Astrocyte of the cerebellum (primary cell): ENCODE results near the gene MTMR1.

Experiments used
- DNase-seq: peaks from one replicate; pipeline ENCODE4 v3.0.0-alpha.2; 2011; ENCODE audit warnings: low read depth
- H3K4me3 ChIP-seq: 2 replicates; pipeline ENCODE4 v1.5.1; 2011; ENCODE audit warnings: mild to moderate bottlenecking, low read depth, low read length, moderate library complexity
- in situ Hi-C: cut with HindIII; loops from 2 replicates; pipeline ENCODE4 v1.10.0; 2017; ENCODE audit warnings: low sequenced_read_pairs
- TF ChIP-seq, protein P1 (sequence below): IDR thresholded peaks from 2 replicates; pipeline ENCODE4 v1.5.1; 2012; ENCODE audit warnings: low read length, low read depth, moderate library complexity, mild to moderate bottlenecking; ENCODE audit errors: missing control alignments

Gene MTMR1

DNA sequence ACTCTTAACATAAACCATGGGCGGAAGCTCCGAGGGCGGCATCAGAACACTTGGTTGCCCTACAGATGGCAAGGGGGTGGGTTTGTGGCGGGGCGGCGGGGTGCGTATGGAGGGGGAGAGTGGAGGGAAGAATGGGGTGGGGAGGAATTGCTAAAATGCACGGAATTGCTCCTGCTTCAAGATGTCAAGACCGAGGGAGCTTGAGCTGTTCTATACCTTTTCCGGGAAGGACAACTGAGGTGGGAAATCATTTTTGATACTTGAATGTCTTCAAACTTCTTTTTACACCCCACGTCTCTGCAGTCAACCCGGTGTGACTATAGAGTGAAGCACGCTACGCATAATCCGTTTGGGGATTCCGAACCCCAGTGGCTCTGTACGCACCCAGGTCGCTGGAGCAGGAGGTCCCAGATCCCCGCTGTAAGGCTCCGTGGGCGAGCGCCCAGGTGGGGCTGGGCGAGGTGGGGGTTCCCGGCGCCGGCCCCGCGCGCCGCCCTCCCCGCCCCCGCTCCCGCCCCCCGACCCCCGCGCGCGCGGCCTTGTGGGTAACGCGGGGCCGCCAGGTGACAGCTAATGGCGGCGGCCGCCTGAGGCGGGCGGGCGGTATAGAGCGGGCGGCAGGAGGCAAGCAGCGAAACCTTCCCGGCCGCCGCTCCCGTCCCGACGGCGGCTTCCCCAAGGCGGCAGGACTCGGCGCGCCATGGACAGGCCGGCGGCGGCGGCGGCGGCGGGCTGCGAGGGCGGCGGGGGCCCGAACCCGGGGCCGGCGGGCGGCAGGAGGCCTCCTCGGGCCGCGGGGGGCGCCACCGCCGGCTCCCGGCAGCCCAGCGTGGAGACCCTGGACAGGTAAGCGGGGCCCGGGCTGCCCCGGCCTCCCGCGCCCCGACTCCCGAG, at the start of gene MTMR1:
MTMR1 (plus strand) TSS at position 566 of the 894 bp plus-strand sequence; CDS start at position 701, 135 bp downstream.
- peak within 1 kb of the TSS; percentile 50 for H3K4me3 ChIP-seq
- in situ Hi-C loops: no loop called here
- TF ChIP-seq, protein P1, sequence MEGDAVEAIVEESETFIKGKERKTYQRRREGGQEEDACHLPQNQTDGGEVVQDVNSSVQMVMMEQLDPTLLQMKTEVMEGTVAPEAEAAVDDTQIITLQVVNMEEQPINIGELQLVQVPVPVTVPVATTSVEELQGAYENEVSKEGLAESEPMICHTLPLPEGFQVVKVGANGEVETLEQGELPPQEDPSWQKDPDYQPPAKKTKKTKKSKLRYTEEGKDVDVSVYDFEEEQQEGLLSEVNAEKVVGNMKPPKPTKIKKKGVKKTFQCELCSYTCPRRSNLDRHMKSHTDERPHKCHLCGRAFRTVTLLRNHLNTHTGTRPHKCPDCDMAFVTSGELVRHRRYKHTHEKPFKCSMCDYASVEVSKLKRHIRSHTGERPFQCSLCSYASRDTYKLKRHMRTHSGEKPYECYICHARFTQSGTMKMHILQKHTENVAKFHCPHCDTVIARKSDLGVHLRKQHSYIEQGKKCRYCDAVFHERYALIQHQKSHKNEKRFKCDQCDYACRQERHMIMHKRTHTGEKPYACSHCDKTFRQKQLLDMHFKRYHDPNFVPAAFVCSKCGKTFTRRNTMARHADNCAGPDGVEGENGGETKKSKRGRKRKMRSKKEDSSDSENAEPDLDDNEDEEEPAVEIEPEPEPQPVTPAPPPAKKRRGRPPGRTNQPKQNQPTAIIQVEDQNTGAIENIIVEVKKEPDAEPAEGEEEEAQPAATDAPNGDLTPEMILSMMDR: no peak
- no peak for DNase-seq

DNA sequence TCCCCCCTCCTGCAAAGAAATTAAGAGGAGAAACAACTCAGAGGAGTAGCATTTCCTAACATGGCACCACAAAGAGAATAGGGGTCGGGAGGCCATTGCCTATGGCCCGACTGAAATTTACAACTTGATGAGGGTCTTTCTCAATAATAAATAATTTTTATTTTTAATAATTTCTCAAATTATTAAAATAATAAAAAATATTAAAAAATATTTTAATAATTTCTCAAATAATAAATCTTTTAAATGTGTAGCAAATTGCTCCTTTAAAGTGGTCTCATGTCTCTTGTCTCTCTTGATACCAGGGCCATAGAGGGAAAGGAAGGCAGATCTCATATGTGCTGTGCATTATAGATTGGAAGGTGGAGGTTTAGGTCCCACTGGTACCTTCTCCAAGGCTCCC, 49.2 kb upstream of the MTMR1 start:
- TF ChIP-seq, protein P1: no peak

DNA sequence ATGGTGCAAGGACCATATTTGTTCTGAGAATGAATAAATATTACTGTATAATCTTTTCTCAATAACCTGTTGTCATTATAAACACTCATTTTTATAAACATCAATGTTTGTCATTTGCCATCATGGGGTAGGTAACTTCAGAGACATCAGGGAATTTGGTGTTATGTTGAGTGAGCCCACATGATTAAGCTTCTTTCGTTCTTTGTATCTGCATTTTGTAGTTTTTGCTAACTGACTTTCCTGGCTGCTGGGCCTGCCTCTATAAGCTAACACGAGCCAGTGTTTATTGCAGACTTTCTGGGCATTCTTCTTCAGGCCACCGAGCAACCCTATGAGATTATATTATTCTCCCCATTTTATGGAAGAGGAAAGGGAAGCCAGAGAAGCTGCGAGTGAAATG, 48.8 kb upstream of the MTMR1 start:
- TF ChIP-seq, protein P1: no peak
- in situ Hi-C loops: no loop called here
- no peak overlapping the region for H3K4me3 ChIP-seq
- no peak for DNase-seq

More for the DNA sequence above, 49.2 kb upstream of the MTMR1 start:
- in situ Hi-C loops: no loop called here
- H3K4me3 ChIP-seq: no peak overlapping the region
- no peak for DNase-seq

DNA sequence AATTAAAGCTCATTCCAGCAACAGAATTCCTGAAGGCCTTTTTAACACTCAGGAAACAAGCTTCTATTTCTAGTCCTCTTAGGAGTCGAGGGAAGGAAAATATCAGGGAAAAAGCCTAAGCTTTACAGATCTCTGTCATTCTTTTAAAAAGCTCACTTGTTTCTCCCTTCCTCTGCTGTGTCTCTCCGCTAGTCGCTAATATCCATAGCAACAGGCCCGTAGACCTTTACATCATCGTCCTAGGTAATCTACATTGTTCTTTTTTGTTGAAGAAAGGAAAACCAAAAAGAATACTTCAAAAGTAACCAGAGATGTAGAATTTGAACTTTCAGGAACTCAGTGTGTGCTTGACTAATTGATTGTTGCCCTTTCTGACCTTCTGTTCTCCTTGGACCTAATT, 45.9 kb upstream of the MTMR1 start:
- TF ChIP-seq, protein P1: no peak
- no peak overlapping the region for H3K4me3 ChIP-seq
- in situ Hi-C loops: loop anchor here (5.0 kb wide), 1 partner anchor 65 kb away; no protein-coding TSS in a partner anchor
- DNase-seq: no peak

DNA sequence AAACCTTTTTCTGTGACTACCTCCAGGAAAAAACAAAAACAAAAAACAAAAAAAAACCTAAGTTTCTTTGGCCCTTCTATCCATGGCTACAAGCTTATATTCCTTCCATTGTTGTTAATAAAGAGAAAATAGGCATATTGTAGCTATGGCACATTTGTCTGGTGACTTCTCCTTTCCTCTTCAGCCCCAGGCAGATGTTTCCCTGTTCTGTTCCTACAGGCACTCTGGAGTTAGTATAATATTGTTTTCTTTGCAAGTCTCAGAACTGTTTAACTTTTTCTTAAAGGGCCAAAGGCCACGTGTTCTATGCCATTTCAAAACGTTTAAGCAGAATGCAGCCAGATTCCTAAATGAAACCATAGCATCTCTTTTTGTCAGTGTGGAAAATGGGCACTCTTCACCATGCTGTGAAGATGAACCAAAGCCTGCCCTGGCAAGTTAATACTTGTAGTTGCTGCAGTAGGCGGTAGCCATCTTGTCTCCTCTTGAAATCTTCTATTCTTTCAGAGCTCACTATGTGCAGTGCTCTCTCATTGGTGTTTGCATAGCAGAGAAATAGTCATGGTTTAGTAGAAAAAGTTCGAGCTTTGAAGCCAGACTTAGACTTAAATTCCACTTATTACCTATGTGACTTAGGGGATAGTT, 44.8 kb upstream of the MTMR1 start:
- in situ Hi-C loops: loop anchor here (5.0 kb wide), 1 partner anchor 64 kb away; no protein-coding TSS in a partner anchor
- no peak overlapping the region for H3K4me3 ChIP-seq
- TF ChIP-seq, protein P1: no peak
- DNase-seq: no peak

DNA sequence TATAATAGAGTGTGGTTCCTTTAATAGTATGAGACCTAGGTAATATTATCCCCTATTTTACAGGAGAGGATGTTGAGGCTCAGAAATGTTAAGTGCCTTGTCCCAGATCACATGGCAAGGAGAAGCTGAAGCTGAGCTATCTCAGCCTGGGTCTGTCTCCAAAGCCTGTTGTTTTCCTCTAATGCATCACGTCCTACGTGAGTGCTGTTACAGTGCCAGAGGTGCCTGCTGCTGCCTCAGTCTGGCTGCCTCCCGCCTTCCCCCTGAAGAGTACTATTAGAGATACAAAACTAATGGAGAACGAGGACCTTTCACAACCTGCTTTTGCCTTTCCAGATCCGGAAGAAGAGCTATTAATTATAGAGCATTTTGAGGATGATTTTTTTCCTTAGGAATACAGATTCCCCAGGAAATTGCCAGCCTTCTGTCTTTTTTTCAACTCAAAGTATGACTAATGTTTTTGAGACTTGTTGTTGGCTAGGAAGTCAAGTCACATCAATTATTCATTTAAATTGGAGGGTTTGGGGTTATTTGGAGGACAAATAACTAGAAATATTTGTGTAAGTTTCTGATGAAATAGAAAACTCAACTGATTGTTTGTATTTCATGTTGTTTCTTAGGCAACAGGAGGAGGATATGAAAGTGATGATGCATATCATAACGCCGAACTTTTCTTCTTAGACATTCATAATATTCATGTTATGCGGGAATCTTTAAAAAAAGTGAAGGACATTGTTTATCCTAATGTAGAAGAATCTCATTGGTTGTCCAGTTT, 43.9 kb upstream of the MTMR1 start:
- no peak overlapping the region for H3K4me3 ChIP-seq
- in situ Hi-C loops: loop anchor here (5.0 kb wide), 1 partner anchor 63 kb away; no protein-coding TSS in a partner anchor

More for the DNA sequence above, 43.9 kb upstream of the MTMR1 start:
- no peak for DNase-seq
- TF ChIP-seq, protein P1: no peak
